MM.1S (cell line): ENCODE results near the gene AKAP13.

ENCODE experiments used
- CTCF ChIP-seq: fragments of 300-600 bp; sonication (generic); IDR thresholded peaks from 2 replicates; pipeline ENCODE4 v1.5.1; 2016; ENCODE audit warnings: antibody characterized with exemption, low read length, mixed read lengths
- EZH2 ChIP-seq: fragments of 300-600 bp; sonication (generic); optimal IDR thresholded peaks from 2 replicates; pipeline ENCODE3; 2017; ENCODE audit warnings: low read depth, mild to moderate bottlenecking, antibody characterized with exemption, low read length, mixed read lengths

GRCh38 chr15:85562824-85563223 is 182.4 kb downstream of the AKAP13 start:
- TF ChIP-seq CTCF (no peak), EZH2 (no peak)
